Endothelial cell of umbilical vein (primary cell): ENCODE results near the gene KIAA0825. TPM values are rescaled to one million over a fixed set of nuclear protein-coding genes. Genes with fewer than 3 reads are reported as not detected.
"Not testable (repeated sequence)": the region's sequence is repeated elsewhere in the genome, so short reads cannot be mapped to it uniquely, and the experiment has no call there.

Experiments used
- BruUV-seq: library from RNA; stranded (reverse); fragments of 400-500 nt; replicated peaks from 2 replicates; lab custom pipeline; 2021; lab: Mats Ljungman, UMichigan
- CTCF ChIA-PET: fragments of 300-600, 350-600 bp; sonication (Branson Sonifier 250); formaldehyde crosslinking; loops from one replicate; lab custom pipeline; 2021; ENCODE audit warnings: antibody characterized with exemption, inconsistent platforms; lab: Charles Lee
- POLR2A ChIA-PET: fragments of 300-600, 350-600 bp; sonication (Branson Sonifier 250); formaldehyde crosslinking; loops from one replicate; lab custom pipeline; 2021; ENCODE audit warnings: antibody characterized with exemption, inconsistent platforms; lab: Charles Lee
- DNase-seq: peaks from one replicate; pipeline ENCODE4 v3.0.0-alpha.2; 2011; ENCODE audit warnings: low read depth, low spot score
- FAIRE-seq: peaks from 2 replicates; lab custom pipeline; 2011; peaks lifted over from hg19 to GRCh38; lab: Jason Lieb, UNC
- H2AFZ ChIP-seq: 2 replicates; pipeline ENCODE4 v1.6.0; 2012; ENCODE audit warnings: low read depth, low read length, control low read depth, inconsistent platforms
- H3K27ac ChIP-seq: 2 replicates; pipeline ENCODE4 v1.5.1; 2011; ENCODE audit warnings: low read depth, mild to moderate bottlenecking, control low read depth, low read length, moderate library complexity; ENCODE audit not compliant: insufficient read depth
- H3K27me3 ChIP-seq, 2 experiments: 2 replicates each; pipeline versions ENCODE4 v1.6.0 to v1.6.1; 2011; ENCODE audit warnings: low read length in 2 of 2, mixed read lengths in 1 of 2; ENCODE audit not compliant: control insufficient read depth in 2 of 2, insufficient read depth in 2 of 2
- H3K36me3 ChIP-seq, 2 experiments: 2 replicates in 1 of 2; 3 replicates in 1 of 2; pipeline ENCODE4 v1.5.1; 2011; ENCODE audit warnings: low read length in 2 of 2, mild to moderate bottlenecking in 1 of 2, moderate library complexity in 1 of 2; ENCODE audit not compliant: control insufficient read depth in 2 of 2, insufficient read depth in 2 of 2; ENCODE audit errors: extremely low read depth in 1 of 2
- H3K4me1 ChIP-seq: 3 replicates; pipeline ENCODE4 v1.5.1; 2011; ENCODE audit warnings: mild to moderate bottlenecking, low read length; ENCODE audit not compliant: control insufficient read depth, insufficient read depth; ENCODE audit errors: extremely low read depth
- H3K4me2 ChIP-seq: 2 replicates; pipeline ENCODE4 v1.6.1; 2011; ENCODE audit warnings: low read length, control low read depth, mixed read lengths; ENCODE audit not compliant: insufficient read depth
- H3K4me3 ChIP-seq, 3 experiments: fragments of 200-600 bp in 1 of 3; sonication (generic), shearing (Covaris generic) in 1 of 3; replicated peaks in 1 of 3; 2 replicates each; pipeline ENCODE4 v1.5.1; 2011 to 2016; ENCODE audit warnings: control low read depth in 3 of 3, low read length in 3 of 3, mild to moderate bottlenecking in 2 of 3, inconsistent platforms in 1 of 3, low read depth in 1 of 3, moderate library complexity in 1 of 3; ENCODE audit not compliant: insufficient read depth in 1 of 3
- H3K79me2 ChIP-seq: 2 replicates; pipeline ENCODE4 v1.6.0; 2012; ENCODE audit warnings: low read length, inconsistent platforms; ENCODE audit not compliant: control insufficient read depth, insufficient read depth
- H3K9ac ChIP-seq: replicated peaks from 2 replicates; pipeline ENCODE3; 2011; ENCODE audit warnings: low read length, control low read depth; ENCODE audit not compliant: insufficient read depth; ENCODE audit errors: extremely low read depth
- H3K9me1 ChIP-seq: replicated peaks from 3 replicates; pipeline ENCODE4 v1.6.0; 2011; ENCODE audit warnings: mild to moderate bottlenecking, low read length; ENCODE audit not compliant: control insufficient read depth, insufficient read depth; ENCODE audit errors: extremely low read depth
- H3K9me3 ChIP-seq: replicated peaks from 2 replicates; pipeline ENCODE4 v1.5.1; 2012; ENCODE audit warnings: low read length, inconsistent platforms; ENCODE audit not compliant: control insufficient read depth, insufficient read depth
- H4K20me1 ChIP-seq: replicated peaks from 2 replicates; pipeline ENCODE3; 2011; ENCODE audit warnings: mild to moderate bottlenecking, low read length; ENCODE audit not compliant: control insufficient read depth, insufficient read depth; ENCODE audit errors: extremely low read depth
- POLR2AphosphoS5 ChIP-seq: IDR thresholded peaks from 2 replicates; pipeline ENCODE4 v1.6.1; 2012; ENCODE audit warnings: low read depth, mild to moderate bottlenecking, control low read depth, low read length, moderate library complexity; ENCODE audit not compliant: insufficient read depth
- dilution Hi-C: fragments of 300-500 bp; cut with MboI; formaldehyde crosslinking; loops from one replicate; pipeline ENCODE4 v1.15.0; 2019; ENCODE audit warnings: low sequenced_read_pairs; ENCODE audit not compliant: extremely low pct_ligation_motif_present
- intact Hi-C: fragments of 100-400 bp; cut with micrococcal nuclease; formaldehyde crosslinking; loops from one replicate; pipeline ENCODE4 v1.10.0; 2022
- polyA plus RNA-seq, 4 experiments: library from polyadenylated mRNA; depleted of rRNA in 3 of 4; stranded (reverse) in 3 of 4; unstranded in 1 of 4; fragments of >200 nt; gene quantifications; 2 replicates each; pipeline versions ENCODE4 v1.2.1 to v1.2.3, GENCODE V29; 2011 to 2012; ENCODE audit warnings: missing spikeins in 1 of 4
- total RNA-seq: library from RNA; stranded (reverse); gene quantifications from 2 replicates; pipeline ENCODE4 v1.2.3, GENCODE V29; 2021
- TF ChIP-seq, protein P1 (sequence below), 2 donors: IDR thresholded peaks; 1 replicate in 1 of 2; 2 replicates in 1 of 2; pipeline ENCODE4 v1.5.1; 2011; ENCODE audit warnings: low read length in 2 of 2, mild to moderate bottlenecking in 2 of 2, moderate library complexity in 2 of 2, control low read depth in 1 of 2, inconsistent platforms in 1 of 2, low read depth in 1 of 2; ENCODE audit not compliant: insufficient read depth in 1 of 2; ENCODE audit errors: extremely low read depth in 1 of 2

KIAA0825 gene
- total and polyA plus RNA-seq, 2 donors (not counting 3 experiments of a cell fraction or from before 2014, with no cell fraction given) = 0.15 to 1.1 TPM

DNA sequence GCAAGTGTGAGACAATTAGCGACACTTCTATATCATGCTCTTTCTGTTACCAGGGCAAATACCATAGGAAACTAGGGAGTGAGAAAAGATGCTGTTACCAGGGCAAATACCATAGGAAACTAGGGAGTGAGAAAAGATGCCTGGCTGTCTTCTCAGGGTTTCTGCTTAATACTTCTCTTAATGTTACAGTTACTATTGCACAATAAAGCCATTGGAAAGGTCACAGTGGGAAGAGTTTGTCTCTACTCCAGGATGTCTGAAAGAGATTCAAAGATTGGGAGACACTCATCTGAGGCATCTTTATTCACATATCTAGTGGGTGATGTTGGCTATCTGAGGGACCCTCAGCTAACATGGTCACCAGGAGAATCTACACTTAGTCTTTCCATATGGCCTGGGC lies 445.3 kb downstream of the KIAA0825 start:
- DNase-seq (no peak), FAIRE-seq (no peak)
- Histone ChIP-seq H3K79me2 (no peaks in the 10 kb centered on the region), H2AFZ (no peak overlapping the region), H3K9me1 (no peaks in the 10 kb centered on the region), H3K4me3 (no peak overlapping the region), H3K27me3 (no peaks in the 10 kb centered on the region), H3K27ac (no peak overlapping the region), H4K20me1 (no peaks in the 10 kb centered on the region), H3K4me2 (no peak overlapping the region), H3K4me1 (no peaks in the 10 kb centered on the region), H3K9me3 (no peaks in the 10 kb centered on the region), H3K36me3 (no peaks in the 10 kb centered on the region), H3K9ac (no peak overlapping the region)
- TF ChIP-seq, protein P1, sequence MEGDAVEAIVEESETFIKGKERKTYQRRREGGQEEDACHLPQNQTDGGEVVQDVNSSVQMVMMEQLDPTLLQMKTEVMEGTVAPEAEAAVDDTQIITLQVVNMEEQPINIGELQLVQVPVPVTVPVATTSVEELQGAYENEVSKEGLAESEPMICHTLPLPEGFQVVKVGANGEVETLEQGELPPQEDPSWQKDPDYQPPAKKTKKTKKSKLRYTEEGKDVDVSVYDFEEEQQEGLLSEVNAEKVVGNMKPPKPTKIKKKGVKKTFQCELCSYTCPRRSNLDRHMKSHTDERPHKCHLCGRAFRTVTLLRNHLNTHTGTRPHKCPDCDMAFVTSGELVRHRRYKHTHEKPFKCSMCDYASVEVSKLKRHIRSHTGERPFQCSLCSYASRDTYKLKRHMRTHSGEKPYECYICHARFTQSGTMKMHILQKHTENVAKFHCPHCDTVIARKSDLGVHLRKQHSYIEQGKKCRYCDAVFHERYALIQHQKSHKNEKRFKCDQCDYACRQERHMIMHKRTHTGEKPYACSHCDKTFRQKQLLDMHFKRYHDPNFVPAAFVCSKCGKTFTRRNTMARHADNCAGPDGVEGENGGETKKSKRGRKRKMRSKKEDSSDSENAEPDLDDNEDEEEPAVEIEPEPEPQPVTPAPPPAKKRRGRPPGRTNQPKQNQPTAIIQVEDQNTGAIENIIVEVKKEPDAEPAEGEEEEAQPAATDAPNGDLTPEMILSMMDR (IDR thresholded peaks at IDR 0.05; ENCODE audit: extremely low read depth in 1 of 2, insufficient read depth in 1 of 2, low read depth in 1 of 2, low read length in 2 of 2) = no peak
- TF ChIP-seq POLR2AphosphoS5 = no peak
- intact Hi-C loops = no loop called here
- dilution Hi-C loops = no loop called here
- BruUV-seq = no TSS peak
- POLR2A ChIA-PET = no interaction called here
- CTCF ChIA-PET = interaction anchor here (0.7 kb wide), 1 partner anchor 12 kb away, joined by 3 read pairs; no protein-coding TSS in a partner anchor

DNA sequence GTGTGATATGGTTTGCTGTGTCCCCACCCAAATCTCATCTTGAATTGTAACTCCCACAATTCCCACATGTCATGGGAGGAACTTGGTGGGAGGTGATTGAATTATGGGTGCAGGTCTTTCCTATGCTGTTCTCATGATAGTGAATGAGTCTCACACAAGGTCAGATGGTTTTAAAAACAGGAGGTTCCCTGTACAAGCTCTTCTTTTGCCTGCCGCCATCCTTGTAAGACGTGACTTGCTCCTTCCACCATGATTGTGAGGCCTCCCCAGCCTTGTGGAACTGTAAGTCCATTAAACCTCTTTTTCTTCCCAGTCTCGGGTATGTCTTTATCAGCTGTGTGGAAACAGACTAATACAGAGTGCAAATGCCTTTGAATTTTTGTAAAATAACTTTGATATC lies 447.3 kb downstream of the KIAA0825 start:
- H3K9me1 ChIP-seq, H3K4me2 ChIP-seq, CTCF ChIA-PET, H3K27ac ChIP-seq, dilution Hi-C loops, H3K9ac ChIP-seq, H4K20me1 ChIP-seq, FAIRE-seq, H3K36me3 ChIP-seq, intact Hi-C loops, H3K9me3 ChIP-seq, BruUV-seq, POLR2A ChIA-PET, H3K27me3 ChIP-seq, H3K4me3 ChIP-seq, H2AFZ ChIP-seq, H3K4me1 ChIP-seq, H3K79me2 ChIP-seq, DNase-seq: not testable (repeated sequence)

DNA sequence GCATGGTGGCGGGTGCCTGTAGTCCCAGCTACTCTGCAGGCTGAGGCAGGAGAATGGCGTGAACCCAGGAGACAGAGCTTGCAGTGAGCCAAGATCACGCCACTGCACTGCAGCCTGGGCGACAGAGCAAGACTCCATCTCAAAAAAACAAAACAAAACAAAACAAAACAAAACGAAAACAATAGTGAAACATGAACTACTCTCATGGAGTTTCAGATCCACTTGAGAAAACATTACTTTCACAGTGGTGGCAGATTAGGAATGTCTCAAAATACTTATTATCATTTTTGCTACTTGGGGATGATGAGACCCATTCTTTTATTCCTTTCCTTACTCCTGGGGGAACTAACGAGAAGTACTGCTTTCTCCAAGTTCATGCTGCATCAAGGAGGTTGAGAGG lies 448.2 kb downstream of the KIAA0825 start:
- CTCF ChIA-PET, dilution Hi-C loops, H3K36me3 ChIP-seq, H4K20me1 ChIP-seq, H3K9ac ChIP-seq, POLR2A ChIA-PET, H3K79me2 ChIP-seq, intact Hi-C loops, H3K9me3 ChIP-seq, H3K27me3 ChIP-seq, DNase-seq, H3K4me1 ChIP-seq, FAIRE-seq, BruUV-seq, H3K4me2 ChIP-seq, H3K4me3 ChIP-seq, H2AFZ ChIP-seq, H3K9me1 ChIP-seq, H3K27ac ChIP-seq: not testable (repeated sequence)
